DLD1 (cell line): ENCODE results near the gene SCARF1.

Experiments used
- in situ Hi-C: cut with HindIII; loops from 2 replicates; pipeline ENCODE4 v1.10.0; 2017; ENCODE audit warnings: low sequenced_read_pairs

SCARF1 gene

DNA sequence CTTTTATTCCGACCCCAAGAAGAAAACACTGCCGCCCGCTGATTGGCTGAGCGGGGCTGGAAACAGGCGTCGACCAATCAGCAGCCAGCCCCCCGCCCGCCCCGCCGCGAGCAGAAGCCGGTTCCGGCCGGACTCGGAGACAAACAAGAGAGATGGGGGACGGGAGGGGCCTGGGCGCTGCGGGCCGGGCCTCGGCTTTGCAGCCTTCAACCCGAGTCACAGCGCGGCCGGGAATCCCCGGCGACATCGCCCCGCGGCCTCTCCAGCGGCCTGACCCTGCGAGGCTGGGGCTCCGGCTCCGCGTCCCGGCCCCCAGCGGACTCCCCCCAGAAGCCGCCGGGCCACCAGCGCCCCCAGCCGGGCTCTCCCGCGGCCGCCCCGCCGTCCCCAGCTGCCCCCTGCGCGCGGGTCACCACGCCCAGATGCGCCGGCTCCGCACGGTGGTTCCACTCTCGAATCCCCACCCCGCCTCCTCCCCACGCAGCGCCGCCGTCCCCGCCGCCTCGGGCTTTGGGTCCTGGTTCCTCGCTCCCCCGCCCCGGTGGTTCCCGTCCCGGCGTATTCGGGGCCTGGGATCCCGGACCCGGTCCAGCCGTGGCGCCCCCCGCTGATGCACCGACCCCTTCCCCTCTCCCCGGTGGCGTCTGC is 16.6 kb downstream of the SCARF1 start:
- in situ Hi-C loops = no loop called here

GRCh38 chr17:1627982-1628855 is 17.3 kb downstream of the SCARF1 start, which contains the start of gene SLC43A2:
TSS of gene SLC43A2 (minus strand) at chr17:1628834. CDS start at chr17:1627874, 960 bp downstream.
- in situ Hi-C loops = no loop called here

GRCh38 chr17:1627182-1627981 is 18.1 kb downstream of the SCARF1 start:
- in situ Hi-C loops = no loop called here

GRCh38 chr17:1626333-1626732 is 19.2 kb downstream of the SCARF1 start:
- in situ Hi-C loops = no loop called here

- in situ Hi-C loops = no loop called here
These were observed 20.0 kb downstream of the SCARF1 start for GRCh38 chr17:1625581-1625980.

- in situ Hi-C loops = no loop called here
These were observed 20.5 kb downstream of the SCARF1 start for GRCh38 chr17:1625053-1625452.

DNA sequence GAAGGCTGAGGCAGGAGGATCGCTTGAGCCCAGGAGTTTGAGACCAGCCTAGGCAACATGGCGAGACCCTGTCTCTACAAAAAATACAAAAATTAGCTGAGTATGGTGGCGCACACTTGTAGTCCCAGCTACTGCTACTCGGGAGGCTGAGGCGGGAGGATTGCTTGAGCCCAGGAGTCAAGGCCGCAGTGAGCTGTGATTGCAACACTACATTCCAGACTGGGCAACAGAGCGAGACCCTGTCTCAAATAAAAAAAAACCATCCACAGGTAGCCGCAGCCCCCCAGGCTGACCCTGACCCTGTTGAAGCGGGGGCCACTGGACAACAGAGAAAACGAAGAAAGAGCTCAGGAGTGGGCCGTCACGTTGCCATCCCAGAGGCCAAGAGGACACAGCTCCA is 20.9 kb downstream of the SCARF1 start:
- in situ Hi-C loops = no loop called here

DNA sequence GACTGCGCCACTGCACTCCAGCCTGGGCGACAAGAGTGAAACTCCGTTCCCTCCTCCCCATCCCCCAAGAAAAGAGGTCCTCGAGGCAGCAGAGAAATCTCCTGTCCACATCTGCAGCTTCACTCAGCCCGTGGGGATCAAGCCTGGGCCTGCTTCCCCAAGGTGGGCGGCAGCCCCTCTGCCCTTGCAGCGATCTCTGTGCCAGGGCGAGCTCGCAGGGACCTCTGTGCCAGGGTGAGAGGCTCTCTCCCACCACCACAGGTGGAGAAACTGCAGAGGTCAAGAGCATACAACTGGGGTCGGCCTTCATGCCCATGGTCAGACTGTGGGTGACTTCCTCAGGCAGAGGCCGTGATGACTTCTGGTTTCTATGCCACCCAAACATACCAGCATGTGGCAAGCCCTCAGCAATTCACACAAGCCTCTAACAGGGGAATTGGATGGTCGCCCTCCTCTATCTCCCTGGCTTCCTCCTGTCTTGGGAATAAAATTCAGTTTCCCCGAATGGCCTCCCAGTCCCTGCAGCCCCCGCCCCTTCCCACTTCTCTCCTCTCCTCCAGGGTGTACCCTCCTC is 22.4 kb downstream of the SCARF1 start:
- in situ Hi-C loops = no loop called here

GRCh38 chr17:1621273-1621954 is 24.1 kb downstream of the SCARF1 start:
- in situ Hi-C loops = no loop called here

- in situ Hi-C loops = no loop called here
These were observed 25.0 kb downstream of the SCARF1 start for GRCh38 chr17:1620486-1620885.

DNA sequence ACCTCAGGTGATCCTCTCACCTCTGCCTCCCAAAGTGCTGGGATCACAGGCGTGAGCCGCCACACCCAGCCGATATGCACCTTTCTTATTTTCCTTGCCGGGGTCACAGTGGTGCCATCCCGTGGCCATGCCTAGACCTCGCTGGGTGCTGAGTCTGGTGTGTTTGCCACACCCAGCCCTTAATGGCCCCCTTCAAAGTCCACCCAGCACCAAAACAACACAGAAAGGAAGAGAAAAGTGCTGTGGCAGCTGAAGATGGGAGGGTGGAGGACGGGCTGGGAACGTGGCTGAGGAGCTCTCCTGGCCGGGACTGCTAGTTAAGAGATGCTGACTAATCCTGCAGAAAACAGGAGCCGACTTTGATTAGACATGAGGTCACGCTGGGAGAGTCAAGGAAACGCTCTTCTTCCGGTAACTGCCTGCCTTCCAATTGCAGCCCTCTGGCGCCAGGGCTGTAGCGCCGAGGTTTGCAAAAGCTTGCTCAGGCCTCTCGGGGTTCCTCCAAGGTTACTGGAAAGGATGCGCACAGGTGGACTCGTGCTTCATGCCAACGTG is 27.8 kb downstream of the SCARF1 start:
- in situ Hi-C loops = no loop called here

DNA sequence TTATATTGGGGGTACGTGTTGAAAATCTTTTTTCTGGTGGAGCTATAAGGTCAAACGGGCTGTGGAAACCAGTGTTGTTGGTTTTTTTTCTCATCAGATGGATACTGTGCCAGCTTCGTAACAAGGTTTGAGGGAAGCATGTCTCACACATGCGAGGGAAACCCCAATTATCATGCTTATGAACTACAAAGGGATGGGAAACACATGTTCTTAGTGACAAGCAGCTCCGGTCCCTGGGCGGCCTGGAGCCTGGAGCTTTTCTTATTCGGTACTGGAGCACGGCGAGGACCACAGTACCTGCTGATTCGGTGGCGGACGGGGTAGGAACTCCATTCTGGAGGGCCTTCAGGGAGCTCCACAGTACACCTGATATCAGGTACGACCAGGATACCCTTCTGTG is 29.4 kb downstream of the SCARF1 start:
- in situ Hi-C loops = no loop called here

GRCh38 chr17:1612400-1612799 is 33.1 kb downstream of the SCARF1 start:
- in situ Hi-C loops = no loop called here

GRCh38 chr17:1611715-1612114 is 33.8 kb downstream of the SCARF1 start:
- in situ Hi-C loops = no loop called here

- in situ Hi-C loops = no loop called here
These were observed 36.9 kb downstream of the SCARF1 start for GRCh38 chr17:1608676-1609075.

DNA sequence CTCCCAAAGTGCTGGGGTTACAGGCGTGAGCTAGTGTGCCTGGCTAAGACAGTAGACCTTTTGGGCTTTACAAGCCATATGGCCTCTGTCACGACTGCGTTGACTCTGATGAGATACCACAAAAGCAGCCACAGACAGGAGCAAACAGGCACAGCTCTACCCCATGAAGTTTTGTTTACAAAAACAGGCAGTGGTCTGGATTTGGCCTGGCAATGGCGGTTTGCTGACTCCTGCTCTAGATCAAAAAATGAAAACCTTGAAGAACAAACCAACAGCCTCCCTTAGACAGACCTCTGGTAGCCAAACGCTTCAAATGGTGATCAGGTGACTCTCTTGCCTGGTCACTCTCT is 37.6 kb downstream of the SCARF1 start:
- in situ Hi-C loops = no loop called here

DNA sequence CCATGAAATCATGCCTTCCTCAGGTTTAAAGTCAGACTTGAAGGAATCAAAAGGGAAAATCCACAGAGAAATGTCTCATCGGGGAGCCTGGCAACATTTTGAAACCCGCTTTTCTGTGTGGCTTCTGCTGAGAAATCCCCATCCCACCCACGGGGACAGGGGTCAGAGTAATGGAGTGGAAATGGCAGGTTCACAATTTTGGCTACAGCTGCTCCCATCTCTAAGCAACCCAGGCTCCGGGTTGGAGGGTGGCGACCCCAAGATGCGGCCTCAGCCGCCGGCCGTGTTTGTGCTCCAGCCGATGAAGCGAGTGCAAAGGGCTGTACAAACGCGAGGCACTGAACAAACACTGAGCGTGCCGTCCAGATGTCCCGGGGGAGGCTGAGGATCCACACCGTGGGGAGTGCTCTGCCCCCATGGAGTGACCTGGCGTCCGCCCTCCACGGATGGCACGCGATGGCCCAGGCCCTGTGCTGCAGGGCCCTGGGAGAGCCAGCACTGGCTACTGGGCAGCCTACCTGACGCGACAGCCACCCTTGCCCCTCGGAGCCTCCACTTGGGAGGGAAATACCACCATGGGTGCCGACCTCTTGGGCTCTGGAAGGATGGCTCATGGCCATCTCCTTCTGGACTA is 39.1 kb downstream of the SCARF1 start:
- in situ Hi-C loops = no loop called here

- in situ Hi-C loops = no loop called here
These were observed 39.7 kb downstream of the SCARF1 start for GRCh38 chr17:1605681-1606351.

DNA sequence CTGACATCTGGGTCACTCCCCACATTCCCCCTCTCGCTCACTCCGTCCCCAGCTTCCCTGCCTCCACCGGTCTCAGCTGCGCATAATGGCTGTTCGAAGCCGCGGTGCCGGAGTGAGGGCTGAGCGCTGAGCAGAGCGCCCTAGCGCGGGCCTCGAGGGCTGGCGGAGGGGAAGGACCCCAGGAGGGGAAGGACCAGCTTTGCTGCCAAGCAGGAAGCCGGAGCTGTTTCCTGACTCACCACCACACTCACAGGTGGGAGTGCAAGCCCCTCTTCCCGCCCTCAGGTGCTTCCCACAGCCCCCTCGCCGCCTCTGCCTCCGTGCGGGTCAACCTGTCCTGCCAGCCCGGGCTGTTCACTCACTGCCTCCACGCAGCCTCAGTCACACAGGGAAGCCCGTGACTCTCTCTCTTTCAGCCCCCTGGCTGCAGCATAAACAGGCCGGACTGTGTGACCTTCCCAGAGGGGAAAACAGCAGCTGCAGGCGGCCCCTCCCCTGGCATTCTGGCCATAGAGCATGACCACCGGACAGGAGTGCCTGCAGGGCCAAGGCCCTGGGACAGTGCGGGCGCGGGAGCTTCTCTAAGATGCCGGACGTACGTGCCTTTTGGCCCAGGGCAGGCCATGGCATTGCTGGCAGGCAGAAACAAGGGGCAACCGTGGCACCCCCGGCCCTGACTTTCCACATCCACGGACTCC is 40.6 kb downstream of the SCARF1 start:
- in situ Hi-C loops = no loop called here
